Right ventricle myocardium inferior (tissue), 1 donor: ENCODE measurements around the gene EBF3. TPM values are rescaled to one million over a fixed set of nuclear protein-coding genes. Genes with fewer than 3 reads are reported as not detected.

Source experiments
- ATAC-seq: fragments of 200-7000 bp; cut with Tn5 transposase; one replicate; pipeline ENCODE4 v1.9.1; 2020; ENCODE audit warnings: mild to moderate bottlenecking, moderate library complexity
- DNase-seq: peaks from one replicate; pipeline ENCODE4 v3.0.0; 2021; ENCODE audit errors: missing footprints
- intact Hi-C: fragments of 100-400 bp; cut with DNase I; formaldehyde crosslinking; loops from one replicate; pipeline ENCODE4 v1.11.0; 2022
- total RNA-seq: library from RNA; stranded (reverse); fragmentation: NEBNext Ultra II Directional; extraction: Animal tissue kit (Norgen Biotek cat#: 25700); gene quantifications from one replicate; pipeline ENCODE4 v1.2.1, GENCODE V29; 2021
- donor health status: DM: no; HTN: yes; CAD: no; lungs with severe emphysema.

Gene EBF3
- total RNA-seq, 1 donor from 2014 or later, result 7.9 TPM

DNA sequence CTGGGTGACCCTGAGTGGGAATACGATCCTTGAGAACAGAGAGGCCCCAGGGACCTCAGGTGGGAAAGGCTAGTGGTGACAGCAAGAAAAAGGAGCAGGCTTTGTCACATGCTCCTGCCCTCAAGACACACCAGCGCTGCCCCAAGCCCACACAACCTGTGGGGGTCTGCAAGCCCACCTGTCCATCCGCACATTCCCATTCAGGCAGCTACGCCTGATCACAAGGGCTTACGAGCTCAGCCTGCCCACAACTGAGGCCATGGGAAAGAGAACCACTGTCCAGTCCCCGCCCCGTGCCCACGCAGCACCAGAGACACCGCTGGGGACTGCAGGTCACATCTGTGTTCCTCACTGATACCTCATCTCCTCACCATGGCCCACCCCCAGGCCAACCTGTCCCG, 26.7 kb downstream of the EBF3 start:
- intact Hi-C loops, result no loop called here
- ATAC-seq (no peak), DNase-seq (no peak)

- ATAC-seq (no peak), DNase-seq (no peak)
- intact Hi-C loops, result no loop called here
These were observed 27.2 kb downstream of the EBF3 start for GRCh38 chr10:129936923-129937300.

DNA sequence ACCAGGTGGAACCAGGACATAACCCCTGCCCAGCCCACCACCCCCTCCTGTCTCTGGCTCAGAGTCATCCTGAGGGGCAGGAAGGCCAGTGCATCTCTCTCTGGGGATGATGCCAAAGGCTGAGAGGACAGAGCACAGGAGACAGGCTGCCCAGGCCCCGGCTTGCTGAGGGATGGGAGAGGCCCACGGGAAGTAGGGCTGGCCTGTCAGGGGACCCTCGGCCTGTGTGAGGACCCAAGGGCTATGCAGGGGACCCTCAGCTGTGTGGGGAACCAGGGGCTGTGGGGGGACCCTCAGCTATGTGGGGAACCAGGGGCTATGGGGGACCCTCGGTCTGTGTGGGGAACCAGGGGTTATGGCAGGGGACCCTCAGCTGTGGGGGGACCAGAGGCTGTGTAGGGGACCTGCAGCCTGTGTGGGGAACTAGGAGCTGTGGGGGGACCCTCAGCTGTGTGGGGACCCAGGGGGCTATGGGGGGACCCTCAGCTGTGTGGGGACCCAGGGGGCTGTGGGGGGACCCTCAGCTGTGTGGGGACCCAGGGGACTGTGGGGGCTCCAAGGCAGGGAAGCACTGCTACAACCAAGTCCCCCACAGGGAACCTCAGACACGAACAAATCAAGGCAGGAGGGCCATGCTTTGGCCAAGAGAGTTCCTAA, 27.7 kb downstream of the EBF3 start:
- intact Hi-C loops, result no loop called here
- DNase-seq, result no peak
- ATAC-seq, result no peak

- intact Hi-C loops, result no loop called here
- ATAC-seq (no peak), DNase-seq (no peak)
These were observed 28.3 kb downstream of the EBF3 start for GRCh38 chr10:129935867-129936152.

- DNase-seq, result no peak
- intact Hi-C loops, result no loop called here
- no peak for ATAC-seq
These were observed 28.8 kb downstream of the EBF3 start for GRCh38 chr10:129935102-129935866.

- ATAC-seq, result no peak
- intact Hi-C loops, result no loop called here
- DNase-seq, result no peak
These were observed 29.7 kb downstream of the EBF3 start for GRCh38 chr10:129934196-129934925.

DNA sequence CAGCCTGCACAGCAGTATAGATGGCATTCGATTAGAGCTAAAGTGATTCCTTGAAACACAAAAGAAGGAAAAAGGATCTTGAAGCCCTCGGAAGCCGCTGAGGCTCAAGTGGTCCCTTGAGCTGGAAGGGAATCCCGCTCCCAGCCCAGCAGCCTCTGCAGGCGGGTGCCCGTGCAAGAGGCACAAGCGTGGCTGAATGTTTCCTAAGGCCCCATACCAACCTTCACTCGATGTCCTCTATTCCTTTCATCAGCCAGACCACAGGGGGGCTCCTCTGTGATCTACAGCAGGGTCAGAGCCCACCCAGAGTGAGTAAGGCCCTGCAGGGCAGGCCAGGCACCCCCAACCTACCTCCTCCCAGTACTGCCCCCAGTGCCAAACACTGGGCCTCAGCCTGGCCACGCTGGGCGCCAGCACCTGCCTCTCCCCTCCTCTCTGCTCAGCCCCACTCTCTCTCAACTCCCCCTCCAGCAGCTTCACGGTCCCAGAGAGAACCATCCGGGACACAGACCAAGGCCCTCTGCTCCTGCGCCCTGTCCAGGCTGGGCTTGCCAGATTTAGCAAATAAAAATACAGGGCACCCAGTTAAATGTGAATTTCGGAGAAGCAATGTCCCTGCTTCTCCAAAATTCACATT, 30.5 kb downstream of the EBF3 start:
- DNase-seq (no peak), ATAC-seq (no peak)
- intact Hi-C loops, result no loop called here

GRCh38 chr10:129932751-129933433, 31.2 kb downstream of the EBF3 start:
- intact Hi-C loops, result no loop called here
- no peak for ATAC-seq
- no peak for DNase-seq

GRCh38 chr10:129932182-129932581, 31.9 kb downstream of the EBF3 start:
- ATAC-seq (no peak), DNase-seq (no peak)
- intact Hi-C loops, result no loop called here

DNA sequence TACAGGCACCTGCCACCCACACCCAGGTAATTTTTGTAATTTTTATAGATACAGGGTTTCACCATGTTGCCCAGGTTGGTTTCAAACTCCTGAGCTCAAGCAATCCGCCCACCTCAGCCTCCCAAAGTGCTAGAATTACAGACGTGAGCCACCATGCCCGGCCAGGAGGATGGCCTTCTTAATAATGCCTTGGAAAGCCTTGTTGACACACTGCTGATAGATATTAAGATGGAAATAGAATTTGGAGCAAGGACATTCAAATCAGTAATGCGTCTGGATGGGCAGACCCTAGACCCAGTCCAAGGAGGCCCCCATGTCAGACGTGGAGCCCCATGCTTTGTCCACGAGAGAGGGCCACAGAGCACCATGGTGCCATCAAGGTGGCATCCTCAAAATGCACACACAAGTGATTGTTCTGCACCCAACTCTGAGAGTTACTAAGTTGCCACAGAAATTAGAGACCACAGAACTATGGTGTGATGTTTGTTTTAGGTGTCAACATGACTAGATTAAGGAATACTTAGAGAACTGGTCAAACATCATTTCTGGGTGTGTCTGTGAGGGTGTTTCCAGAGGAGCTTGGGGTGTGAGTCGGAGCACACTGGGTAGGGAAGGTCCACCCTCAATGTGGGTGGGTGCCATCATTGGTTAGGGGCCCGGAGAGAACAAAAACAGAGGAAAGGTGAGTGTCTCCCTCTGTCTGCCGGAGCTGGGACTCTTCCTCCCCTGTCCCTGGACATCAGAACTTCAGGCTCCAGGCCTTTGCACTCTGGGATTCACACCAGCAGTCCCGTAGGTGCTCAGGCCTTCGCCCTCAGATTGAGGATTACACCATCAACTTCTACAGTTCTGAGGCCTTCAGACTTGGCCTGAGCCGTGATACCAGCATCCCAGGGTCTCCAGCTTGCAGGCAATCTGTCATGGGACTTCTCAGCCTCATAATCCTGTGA, 34.5 kb downstream of the EBF3 start:
- ATAC-seq (no peak), DNase-seq (no peak)
- intact Hi-C loops, result no loop called here

- intact Hi-C loops, result no loop called here
- DNase-seq (no peak), ATAC-seq (no peak)
These were observed 36.5 kb downstream of the EBF3 start for GRCh38 chr10:129927351-129928120.

- intact Hi-C loops, result no loop called here
- ATAC-seq (no peak), DNase-seq (no peak)
These were observed 37.7 kb downstream of the EBF3 start for GRCh38 chr10:129926066-129927055.

- ATAC-seq (no peak), DNase-seq (no peak)
- intact Hi-C loops, result no loop called here
These were observed 39.5 kb downstream of the EBF3 start for GRCh38 chr10:129924375-129925085.

- ATAC-seq (no peak), DNase-seq (no peak)
- intact Hi-C loops, result no loop called here
These were observed 41.4 kb downstream of the EBF3 start for GRCh38 chr10:129922598-129923123.

GRCh38 chr10:129921801-129922597, 42.1 kb downstream of the EBF3 start:
- ATAC-seq (no peak), DNase-seq (no peak)
- intact Hi-C loops, result no loop called here
